Coronary artery (tissue), 2 donors: ENCODE data around the gene CBY3.
A peak's percentile ranks its signal among the peaks of the same experiment; 100 is the strongest.
"Not testable (repeated sequence)": the region's sequence is repeated elsewhere in the genome, so short reads cannot be mapped to it uniquely, and the experiment has no call there.

Experiments
- DNase-seq: peaks from one replicate; pipeline ENCODE4 v3.0.0-alpha.2; 2017; ENCODE audit warnings: low spot score
- H3K27ac ChIP-seq, 2 donors: fragments of 200-600 bp; sonication (generic); one replicate each; pipeline ENCODE4 v1.5.1; 2016 to 2019
- H3K4me3 ChIP-seq: fragments of 200-600 bp; sonication (generic); 2 replicates; pipeline ENCODE4 v1.5.1; 2016; ENCODE audit warnings: mild to moderate bottlenecking, moderate library complexity
- TF ChIP-seq, protein P1 (sequence below): fragments of 200-600 bp; sonication (generic); IDR thresholded peaks from one replicate; pipeline ENCODE4 v1.5.1; 2019; ENCODE audit warnings: antibody characterized with exemption

Gene CBY3

DNA sequence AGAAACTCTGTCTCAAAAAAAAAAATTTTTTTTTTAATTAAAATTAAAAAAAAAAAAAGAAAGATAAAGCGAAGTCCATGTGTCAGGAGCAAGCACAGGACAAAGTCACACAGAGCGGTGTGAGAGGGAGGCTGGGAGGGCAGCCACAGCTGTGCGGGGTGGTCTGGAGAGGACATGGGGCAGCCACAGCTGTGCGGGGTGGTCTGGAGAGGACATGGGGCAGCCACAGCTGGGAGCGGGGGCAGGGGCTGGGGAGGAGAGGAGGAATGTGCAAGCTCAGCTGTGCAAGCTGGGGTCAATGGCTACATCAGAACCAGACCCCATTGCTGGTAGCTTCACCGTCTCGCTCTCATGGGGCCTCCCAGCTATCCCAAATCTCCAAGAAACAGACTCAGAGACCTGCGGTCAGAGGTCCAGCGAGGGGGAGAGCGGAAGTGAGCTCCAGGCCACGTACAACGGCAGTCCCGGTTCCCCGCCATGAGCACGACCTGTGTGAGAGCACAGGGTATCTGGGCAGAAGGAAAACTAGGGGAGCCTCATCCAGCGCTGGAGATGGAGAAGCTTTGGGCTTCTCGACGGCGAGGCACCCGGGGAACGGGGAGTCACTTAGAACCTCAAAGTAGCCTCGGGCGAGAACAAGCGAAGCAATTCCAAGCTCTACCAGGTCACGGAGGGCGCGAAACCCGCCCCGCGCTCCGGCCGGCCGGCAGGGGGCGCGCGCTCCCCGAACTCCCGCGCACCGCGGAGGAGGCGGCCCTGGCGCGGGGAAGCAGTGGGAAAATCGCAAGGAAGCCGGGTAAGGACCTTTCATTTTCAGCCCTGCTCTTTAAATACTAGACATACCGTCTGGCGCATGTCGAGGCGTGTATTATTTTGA, 23.3 kb downstream of the CBY3 start:
- Histone ChIP-seq H3K4me3 (peak overlapping the region; percentile 53), H3K27ac (peak overlapping the region in 1 of 2 donors; percentile 56)
- not testable (repeated sequence) for DNase-seq

DNA sequence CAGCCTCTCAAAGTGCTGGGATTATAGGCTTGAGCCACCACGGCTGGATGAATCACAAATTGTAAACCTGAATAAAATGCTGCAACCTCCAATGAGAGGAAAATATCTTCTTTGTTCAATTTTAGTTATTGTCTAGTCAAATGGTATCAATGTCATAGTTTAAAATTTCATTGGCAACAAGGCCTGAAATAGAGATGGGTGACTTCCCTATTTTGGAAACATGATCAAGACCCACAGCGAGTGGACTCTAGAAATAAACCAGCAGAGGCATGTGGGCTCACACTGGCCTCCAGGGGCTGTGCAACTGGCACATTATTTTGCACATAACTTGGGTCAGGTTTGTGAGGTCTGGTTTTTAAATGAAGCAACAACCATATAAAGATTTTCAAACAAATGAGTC, 27.7 kb downstream of the CBY3 start:
- not testable (repeated sequence) for H3K27ac ChIP-seq, DNase-seq, H3K4me3 ChIP-seq

DNA sequence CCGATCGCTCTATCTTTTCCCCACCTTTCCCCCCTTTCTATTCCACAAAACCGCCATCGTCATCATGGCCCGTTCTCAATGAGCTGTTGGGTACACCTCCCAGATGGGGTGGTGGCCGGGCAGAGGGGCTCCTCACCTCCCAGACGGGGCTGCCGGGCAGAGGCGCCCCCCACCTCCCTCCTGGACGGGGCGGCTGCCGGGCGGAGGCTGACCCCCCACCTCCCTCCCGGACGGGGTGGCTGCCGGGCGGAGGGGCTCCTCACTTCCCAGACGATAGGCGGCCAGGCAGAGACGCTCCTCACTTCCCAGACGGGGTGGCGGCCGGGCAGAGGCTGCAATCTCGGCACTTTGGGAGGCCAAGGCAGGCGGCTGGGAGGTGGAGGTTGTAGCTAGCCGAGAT, 30.6 kb downstream of the CBY3 start:
- not testable (repeated sequence) for H3K4me3 ChIP-seq, DNase-seq, H3K27ac ChIP-seq

DNA sequence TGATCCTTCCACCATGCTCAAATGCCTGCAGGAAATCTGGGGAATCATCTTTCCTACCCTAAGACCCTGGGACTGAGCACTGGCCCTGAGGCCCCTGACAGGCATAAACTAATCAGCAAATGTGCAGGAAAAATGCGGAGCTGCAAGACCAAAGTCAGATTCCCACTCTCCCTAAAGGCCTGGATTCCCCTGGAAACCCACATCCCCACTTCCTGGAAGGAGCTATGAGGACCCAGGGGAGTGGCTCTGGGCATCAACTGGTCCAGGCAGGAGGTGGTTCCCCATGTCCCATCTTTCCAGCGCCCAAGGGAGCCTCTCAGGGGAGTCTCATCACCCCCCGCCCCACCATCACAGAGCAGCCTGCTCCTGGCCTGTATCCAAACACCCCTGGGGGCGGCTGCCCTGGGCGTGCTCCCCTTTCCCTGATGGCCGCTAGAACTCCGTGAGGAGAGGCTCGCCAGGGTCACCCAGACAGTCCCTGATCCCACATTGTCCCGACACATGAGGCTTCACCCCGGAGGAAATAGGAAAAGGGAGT, 31.6 kb downstream of the CBY3 start:
- not testable (repeated sequence) for H3K27ac ChIP-seq, DNase-seq, H3K4me3 ChIP-seq

DNA sequence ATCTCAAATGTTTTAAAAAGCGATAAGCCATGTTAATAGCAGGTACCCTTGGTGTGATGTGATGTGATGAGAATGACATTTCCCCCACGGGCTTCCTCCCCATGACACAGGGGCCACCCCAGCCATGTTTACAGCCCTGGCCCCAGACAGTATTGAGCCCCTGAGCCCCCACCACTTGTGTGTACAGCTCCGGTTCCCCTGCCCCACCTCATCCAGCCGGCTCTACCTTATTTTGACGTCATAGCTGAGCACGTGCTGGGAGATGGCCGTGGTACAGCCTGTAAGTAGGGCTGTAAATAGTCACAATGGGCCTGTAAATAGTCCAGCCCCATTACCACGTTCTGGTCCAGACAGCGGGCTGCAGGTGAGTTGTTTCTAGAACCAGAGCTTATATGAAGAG, 32.4 kb downstream of the CBY3 start:
- Histone ChIP-seq H3K27ac (no peak overlapping the region), H3K4me3 (no peak overlapping the region)
- TF ChIP-seq, protein P1, sequence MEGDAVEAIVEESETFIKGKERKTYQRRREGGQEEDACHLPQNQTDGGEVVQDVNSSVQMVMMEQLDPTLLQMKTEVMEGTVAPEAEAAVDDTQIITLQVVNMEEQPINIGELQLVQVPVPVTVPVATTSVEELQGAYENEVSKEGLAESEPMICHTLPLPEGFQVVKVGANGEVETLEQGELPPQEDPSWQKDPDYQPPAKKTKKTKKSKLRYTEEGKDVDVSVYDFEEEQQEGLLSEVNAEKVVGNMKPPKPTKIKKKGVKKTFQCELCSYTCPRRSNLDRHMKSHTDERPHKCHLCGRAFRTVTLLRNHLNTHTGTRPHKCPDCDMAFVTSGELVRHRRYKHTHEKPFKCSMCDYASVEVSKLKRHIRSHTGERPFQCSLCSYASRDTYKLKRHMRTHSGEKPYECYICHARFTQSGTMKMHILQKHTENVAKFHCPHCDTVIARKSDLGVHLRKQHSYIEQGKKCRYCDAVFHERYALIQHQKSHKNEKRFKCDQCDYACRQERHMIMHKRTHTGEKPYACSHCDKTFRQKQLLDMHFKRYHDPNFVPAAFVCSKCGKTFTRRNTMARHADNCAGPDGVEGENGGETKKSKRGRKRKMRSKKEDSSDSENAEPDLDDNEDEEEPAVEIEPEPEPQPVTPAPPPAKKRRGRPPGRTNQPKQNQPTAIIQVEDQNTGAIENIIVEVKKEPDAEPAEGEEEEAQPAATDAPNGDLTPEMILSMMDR, result no peak
- DNase-seq, result no peak

DNA sequence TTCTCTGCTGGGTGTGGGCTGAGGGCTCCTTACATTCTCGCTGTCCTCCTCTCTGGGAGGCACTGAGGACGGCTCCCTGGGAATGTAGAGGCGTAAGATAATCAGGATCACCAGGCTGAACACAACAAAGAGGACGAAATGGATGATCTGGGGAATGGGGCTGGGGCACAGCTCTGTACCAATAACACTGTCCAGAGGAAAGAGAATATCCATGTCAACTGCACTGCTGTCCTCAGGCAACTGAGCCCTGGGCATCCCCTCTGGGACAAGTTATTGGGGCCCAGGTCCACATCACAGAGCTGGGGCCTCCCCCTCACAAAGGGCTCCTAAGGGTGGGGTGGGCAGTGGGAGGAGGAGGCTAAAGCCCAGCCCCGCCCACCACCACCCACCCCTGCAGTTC, 36.1 kb downstream of the CBY3 start:
- H3K27ac ChIP-seq, H3K4me3 ChIP-seq, DNase-seq: not testable (repeated sequence)

DNA sequence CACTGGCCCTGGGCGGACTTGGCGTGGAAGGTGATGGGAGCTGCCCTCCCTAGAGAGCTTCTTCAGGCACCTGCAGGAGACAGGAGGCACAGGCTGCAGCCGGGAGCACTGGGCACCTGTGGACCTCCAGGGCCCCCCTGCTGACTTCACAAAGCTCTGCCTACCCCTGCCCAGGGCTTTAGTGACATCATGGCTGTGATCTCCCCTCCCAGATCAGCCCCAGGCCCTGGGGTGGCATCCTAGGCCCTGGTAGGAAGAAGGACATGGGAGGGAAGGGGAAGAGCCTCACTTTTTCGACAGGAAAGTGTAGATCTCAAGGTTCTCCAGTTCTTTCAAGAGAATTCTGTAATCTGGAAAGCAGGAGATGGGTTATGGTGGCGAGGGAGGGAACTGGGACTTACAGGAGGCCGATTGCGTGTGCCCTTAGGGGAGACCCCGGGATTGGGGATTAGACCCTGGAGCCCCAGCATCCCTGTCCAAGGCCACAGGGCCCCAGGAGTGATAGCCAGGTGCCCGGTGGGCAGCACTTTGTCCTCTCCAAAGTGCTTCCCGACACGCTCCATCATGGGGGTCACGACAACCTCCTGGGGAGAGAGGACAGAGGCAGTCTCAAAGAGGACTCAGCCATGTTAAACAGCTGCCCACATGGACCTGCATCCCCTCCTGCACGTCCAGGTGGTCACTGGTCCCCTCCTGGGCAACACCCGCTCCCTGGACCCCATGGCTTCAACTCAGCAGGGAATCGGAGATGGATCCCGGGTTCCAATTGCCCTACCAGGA, 37.5 kb downstream of the CBY3 start:
- not testable (repeated sequence) for DNase-seq, H3K27ac ChIP-seq, H3K4me3 ChIP-seq

DNA sequence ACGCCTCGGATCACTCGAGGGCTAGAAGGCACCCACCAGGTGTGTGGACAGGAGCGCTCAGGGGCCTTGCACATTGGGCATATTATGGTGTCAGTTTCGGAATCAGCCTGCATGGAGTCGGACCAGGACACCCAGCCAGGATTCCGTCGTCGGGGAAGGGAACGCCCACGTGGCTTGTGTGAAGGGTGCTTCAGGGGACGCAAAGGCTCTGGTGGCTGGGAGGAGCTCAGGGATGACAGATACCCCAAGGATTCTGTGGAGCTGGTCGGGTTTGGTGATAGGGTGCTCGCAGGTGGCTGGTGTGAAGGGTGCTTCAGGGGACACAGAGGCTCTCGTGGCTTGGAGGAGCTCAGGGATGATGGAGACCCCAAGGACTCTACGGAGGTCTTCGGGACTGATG, 38.2 kb downstream of the CBY3 start:
- DNase-seq, H3K4me3 ChIP-seq, H3K27ac ChIP-seq: not testable (repeated sequence)

DNA sequence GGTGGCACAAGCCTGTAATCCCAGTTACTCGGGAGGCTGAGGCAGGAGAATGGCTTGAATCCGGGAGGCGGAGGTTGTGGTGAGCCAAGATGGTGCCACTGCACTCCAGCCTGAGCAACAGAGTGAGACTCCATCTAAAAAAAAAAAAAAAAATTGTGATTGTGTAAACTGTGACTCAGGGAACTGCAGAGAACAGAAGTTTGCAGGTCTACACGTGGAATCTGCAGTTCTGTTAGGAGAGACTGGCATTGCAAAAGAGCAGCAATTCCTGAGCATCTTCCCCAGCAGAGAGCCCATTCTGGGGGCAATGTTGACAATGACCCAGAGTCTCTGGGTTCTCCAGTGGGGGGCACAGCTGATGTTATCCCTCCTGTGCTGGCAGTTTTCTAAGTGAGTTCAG, 39.1 kb downstream of the CBY3 start:
- not testable (repeated sequence) for H3K4me3 ChIP-seq, DNase-seq, H3K27ac ChIP-seq

DNA sequence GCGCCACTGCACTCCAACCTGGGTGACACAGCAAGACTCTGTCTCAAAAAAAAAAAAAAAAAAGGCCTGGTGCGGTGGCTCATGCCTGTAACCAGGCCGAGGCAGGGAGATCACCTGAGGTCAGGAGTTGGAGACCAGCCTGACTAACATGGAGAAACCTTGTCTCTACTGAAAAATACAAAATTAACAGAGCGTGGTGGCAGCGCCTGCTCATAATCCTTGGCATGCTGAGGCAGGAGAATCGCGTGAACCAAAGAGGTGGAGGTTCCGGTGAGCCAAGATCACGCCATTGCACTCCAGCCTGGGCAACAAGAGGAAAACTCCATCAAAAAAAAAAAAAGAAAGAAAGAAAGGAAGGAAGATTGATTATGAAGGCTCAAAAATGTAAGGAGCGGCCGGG, 41.5 kb downstream of the CBY3 start:
- not testable (repeated sequence) for H3K27ac ChIP-seq, DNase-seq, H3K4me3 ChIP-seq

DNA sequence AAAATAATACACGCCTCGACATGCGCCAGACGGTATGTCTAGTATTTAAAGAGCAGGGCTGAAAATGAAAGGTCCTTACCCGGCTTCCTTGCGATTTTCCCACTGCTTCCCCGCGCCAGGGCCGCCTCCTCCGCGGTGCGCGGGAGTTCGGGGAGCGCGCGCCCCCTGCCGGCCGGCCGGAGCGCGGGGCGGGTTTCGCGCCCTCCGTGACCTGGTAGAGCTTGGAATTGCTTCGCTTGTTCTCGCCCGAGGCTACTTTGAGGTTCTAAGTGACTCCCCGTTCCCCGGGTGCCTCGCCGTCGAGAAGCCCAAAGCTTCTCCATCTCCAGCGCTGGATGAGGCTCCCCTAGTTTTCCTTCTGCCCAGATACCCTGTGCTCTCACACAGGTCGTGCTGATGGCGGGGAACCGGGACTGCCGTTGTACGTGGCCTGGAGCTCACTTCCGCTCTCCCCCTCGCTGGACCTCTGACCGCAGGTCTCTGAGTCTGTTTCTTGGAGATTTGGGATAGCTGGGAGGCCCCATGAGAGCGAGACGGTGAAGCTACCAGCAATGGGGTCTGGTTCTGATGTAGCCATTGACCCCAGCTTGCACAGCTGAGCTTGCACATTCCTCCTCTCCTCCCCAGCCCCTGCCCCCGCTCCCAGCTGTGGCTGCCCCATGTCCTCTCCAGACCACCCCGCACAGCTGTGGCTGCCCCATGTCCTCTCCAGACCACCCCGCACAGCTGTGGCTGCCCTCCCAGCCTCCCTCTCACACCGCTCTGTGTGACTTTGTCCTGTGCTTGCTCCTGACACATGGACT, 46.3 kb downstream of the CBY3 start:
- H3K4me3 ChIP-seq, H3K27ac ChIP-seq, DNase-seq: not testable (repeated sequence)

DNA sequence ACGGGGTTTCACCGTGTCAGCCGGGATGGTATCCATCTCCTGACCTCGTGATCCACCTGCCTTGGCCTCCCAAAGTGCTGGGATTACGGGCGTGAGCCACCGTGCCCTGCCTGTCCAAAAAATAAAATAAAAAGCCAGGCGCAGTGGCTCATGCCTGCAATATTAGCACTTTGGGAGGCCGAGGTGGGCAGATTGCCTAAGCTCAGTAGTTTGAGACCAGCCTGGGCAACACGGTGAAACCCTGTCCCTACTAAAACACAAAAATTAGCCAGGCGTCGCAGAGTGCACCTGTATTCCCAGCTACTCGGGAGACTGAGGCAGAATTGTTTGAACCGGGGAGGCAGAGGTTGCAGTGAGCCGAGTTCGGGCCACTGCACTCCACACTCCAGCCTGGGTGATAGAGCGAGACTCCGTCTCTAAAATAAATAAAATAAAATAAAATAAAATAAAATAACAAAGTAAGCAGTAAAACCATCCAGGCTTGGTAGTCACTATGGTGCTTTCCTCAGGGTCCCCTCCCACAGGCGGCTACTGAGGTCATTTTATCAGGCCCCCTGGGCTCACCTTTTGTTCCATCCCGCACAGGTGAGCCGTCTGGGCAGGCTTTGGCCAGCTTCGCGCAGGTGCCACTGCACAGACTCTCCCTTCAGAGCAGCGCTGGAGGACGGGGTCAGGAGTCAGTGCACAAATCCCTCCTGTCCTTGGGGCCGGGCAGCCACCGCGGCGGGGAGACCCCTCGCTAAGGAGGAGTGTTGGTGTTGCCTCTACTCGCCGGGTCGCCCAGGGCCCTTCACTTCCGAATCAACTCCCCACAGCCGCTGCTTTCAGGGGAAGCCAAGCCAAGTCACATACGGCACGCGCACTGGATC, 47.1 kb downstream of the CBY3 start:
- H3K4me3 ChIP-seq, result peak overlapping the region; percentile 53
- H3K27ac ChIP-seq, DNase-seq: not testable (repeated sequence)
